Measurements from ENCODE around the gene SYCN. TPM values are rescaled to one million over a fixed set of nuclear protein-coding genes. Genes with fewer than 3 reads are reported as not detected.

SYCN gene
- total and polyA plus RNA-seq, 2 of the 13 experiments (the other 11 are each of a cell fraction or from before 2014, with no cell fraction given), result not detected

DNA sequence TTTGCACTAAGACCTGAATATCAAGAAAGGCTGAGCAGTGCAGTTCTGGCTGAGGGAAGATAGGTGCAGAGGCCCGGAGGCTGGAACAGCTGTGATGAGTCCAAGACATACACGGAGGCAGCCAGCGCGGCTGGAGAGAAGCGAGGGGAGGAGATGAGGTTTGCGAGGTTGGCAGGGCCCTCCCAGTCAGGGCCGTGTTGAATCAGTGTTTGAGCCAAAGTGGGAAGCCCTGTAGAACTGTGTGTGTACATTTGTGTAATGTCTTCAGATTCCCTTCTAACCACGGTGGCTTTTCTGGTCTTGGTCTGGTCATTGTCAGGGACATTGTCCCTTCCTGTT is 43.6 kb downstream of the SYCN start (continued):
- TF ChIP-seq, protein P1, sequence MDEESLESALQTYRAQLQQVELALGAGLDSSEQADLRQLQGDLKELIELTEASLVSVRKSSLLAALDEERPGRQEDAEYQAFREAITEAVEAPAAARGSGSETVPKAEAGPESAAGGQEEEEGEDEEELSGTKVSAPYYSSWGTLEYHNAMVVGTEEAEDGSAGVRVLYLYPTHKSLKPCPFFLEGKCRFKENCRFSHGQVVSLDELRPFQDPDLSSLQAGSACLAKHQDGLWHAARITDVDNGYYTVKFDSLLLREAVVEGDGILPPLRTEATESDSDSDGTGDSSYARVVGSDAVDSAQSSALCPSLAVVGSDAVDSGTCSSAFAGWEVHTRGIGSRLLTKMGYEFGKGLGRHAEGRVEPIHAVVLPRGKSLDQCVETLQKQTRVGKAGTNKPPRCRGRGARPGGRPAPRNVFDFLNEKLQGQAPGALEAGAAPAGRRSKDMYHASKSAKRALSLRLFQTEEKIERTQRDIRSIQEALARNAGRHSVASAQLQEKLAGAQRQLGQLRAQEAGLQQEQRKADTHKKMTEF (CRISPR knock-in tag; IDR thresholded peaks at IDR 0.05), result no peak
- TF ChIP-seq REXO4 (CRISPR knock-in tag; IDR thresholded peaks at IDR 0.05; ENCODE audit: borderline replicate concordance) (no peak), JUN (CRISPR knock-in tag; IDR thresholded peaks at IDR 0.05) (no peak), HOXA5 (CRISPR knock-in tag; IDR thresholded peaks at IDR 0.05) (no peak), HCFC1 (IDR thresholded peaks at IDR 0.05; ENCODE audit: low read depth, low read length) (no peak)
- TF ChIP-seq, protein P2, sequence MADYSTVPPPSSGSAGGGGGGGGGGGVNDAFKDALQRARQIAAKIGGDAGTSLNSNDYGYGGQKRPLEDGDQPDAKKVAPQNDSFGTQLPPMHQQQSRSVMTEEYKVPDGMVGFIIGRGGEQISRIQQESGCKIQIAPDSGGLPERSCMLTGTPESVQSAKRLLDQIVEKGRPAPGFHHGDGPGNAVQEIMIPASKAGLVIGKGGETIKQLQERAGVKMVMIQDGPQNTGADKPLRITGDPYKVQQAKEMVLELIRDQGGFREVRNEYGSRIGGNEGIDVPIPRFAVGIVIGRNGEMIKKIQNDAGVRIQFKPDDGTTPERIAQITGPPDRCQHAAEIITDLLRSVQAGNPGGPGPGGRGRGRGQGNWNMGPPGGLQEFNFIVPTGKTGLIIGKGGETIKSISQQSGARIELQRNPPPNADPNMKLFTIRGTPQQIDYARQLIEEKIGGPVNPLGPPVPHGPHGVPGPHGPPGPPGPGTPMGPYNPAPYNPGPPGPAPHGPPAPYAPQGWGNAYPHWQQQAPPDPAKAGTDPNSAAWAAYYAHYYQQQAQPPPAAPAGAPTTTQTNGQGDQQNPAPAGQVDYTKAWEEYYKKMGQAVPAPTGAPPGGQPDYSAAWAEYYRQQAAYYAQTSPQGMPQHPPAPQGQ (CRISPR knock-in tag; IDR thresholded peaks at IDR 0.05; ENCODE audit: borderline replicate concordance), result no peak
- TF ChIP-seq, protein P3, sequence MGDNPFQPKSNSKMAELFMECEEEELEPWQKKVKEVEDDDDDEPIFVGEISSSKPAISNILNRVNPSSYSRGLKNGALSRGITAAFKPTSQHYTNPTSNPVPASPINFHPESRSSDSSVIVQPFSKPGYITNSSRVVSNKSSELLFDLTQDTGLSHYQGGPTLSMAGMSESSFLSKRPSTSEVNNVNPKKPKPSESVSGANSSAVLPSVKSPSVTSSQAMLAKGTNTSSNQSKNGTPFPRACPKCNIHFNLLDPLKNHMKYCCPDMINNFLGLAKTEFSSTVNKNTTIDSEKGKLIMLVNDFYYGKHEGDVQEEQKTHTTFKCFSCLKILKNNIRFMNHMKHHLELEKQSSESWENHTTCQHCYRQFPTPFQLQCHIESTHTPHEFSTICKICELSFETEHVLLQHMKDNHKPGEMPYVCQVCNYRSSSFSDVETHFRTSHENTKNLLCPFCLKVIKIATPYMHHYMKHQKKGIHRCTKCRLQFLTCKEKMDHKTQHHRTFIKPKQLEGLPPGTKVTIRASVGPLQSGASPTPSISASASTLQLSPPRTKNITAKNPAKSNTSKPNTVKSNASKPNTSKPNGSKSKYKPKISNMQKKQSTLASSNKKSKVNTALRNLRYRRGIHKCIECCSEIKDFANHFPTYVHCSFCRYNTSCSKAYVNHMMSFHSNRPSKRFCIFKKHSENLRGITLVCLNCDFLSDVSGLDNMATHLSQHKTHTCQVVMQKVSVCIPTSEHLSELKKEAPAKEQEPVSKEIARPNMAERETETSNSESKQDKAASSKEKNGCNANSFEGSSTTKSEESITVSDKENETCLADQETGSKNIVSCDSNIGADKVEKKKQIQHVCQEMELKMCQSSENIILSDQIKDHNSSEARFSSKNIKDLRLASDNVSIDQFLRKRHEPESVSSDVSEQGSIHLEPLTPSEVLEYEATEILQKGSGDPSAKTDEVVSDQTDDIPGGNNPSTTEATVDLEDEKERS (CRISPR knock-in tag; IDR thresholded peaks at IDR 0.05), result no peak
- TF ChIP-seq, protein P4, sequence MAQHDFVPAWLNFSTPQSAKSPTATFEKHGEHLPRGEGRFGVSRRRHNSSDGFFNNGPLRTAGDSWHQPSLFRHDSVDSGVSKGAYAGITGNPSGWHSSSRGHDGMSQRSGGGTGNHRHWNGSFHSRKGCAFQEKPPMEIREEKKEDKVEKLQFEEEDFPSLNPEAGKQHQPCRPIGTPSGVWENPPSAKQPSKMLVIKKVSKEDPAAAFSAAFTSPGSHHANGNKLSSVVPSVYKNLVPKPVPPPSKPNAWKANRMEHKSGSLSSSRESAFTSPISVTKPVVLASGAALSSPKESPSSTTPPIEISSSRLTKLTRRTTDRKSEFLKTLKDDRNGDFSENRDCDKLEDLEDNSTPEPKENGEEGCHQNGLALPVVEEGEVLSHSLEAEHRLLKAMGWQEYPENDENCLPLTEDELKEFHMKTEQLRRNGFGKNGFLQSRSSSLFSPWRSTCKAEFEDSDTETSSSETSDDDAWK (CRISPR knock-in tag; IDR thresholded peaks at IDR 0.05), result no peak
- TF ChIP-seq, protein P5, sequence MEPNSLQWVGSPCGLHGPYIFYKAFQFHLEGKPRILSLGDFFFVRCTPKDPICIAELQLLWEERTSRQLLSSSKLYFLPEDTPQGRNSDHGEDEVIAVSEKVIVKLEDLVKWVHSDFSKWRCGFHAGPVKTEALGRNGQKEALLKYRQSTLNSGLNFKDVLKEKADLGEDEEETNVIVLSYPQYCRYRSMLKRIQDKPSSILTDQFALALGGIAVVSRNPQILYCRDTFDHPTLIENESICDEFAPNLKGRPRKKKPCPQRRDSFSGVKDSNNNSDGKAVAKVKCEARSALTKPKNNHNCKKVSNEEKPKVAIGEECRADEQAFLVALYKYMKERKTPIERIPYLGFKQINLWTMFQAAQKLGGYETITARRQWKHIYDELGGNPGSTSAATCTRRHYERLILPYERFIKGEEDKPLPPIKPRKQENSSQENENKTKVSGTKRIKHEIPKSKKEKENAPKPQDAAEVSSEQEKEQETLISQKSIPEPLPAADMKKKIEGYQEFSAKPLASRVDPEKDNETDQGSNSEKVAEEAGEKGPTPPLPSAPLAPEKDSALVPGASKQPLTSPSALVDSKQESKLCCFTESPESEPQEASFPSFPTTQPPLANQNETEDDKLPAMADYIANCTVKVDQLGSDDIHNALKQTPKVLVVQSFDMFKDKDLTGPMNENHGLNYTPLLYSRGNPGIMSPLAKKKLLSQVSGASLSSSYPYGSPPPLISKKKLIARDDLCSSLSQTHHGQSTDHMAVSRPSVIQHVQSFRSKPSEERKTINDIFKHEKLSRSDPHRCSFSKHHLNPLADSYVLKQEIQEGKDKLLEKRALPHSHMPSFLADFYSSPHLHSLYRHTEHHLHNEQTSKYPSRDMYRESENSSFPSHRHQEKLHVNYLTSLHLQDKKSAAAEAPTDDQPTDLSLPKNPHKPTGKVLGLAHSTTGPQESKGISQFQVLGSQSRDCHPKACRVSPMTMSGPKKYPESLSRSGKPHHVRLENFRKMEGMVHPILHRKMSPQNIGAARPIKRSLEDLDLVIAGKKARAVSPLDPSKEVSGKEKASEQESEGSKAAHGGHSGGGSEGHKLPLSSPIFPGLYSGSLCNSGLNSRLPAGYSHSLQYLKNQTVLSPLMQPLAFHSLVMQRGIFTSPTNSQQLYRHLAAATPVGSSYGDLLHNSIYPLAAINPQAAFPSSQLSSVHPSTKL (CRISPR knock-in tag; IDR thresholded peaks at IDR 0.05), result no peak
